A549 (cell line): ENCODE results near the gene SLC24A3. TPM values are rescaled to one million over a fixed set of nuclear protein-coding genes. Genes with fewer than 3 reads are reported as not detected.

Experiments
- ATAC-seq, 2 experiments: fragments of 200-7000 bp in 1 of 2; fragments of >200 bp in 1 of 2; cut with Nextera tagmentation in 1 of 2; cut with Tn5 transposase in 1 of 2; 3 replicates each; pipeline versions ENCODE4 v1.8.0 to v1.9.1; 2018 to 2020; ENCODE audit warnings: mild to moderate bottlenecking in 1 of 2, moderate library complexity in 1 of 2
- CTCF ChIA-PET: fragments of 300-600 bp; sonication (Branson Sonifier 250); formaldehyde crosslinking; extraction: SDS; loops from one replicate; lab custom pipeline; 2021; ENCODE audit warnings: antibody characterized with exemption, inconsistent platforms; lab: Yijun Ruan, JAX
- POLR2A ChIA-PET: fragments of 350-600 bp; formaldehyde crosslinking; extraction: SDS; loops from one replicate; lab custom pipeline; 2021; ENCODE audit warnings: antibody characterized with exemption, inconsistent platforms; lab: Yijun Ruan, JAX
- DNase-seq, 2 experiments: peaks; one replicate each; pipeline versions ENCODE4 v3.0.0 to v3.0.0-alpha.2; 2011 to 2016; ENCODE audit warnings: low read depth in 1 of 2, low spot score in 1 of 2
- FAIRE-seq: peaks from 2 replicates; lab custom pipeline; 2011; peaks lifted over from hg19 to GRCh38; lab: Jason Lieb, UNC
- H3K27ac ChIP-seq, 2 experiments: fragments of >200 bp; sonication (Bioruptor Twin); formaldehyde crosslinking; 3 replicates each; pipeline ENCODE4 v1.5.1; 2016 to 2017
- H3K4me1 ChIP-seq: fragments of >200 bp; sonication (Bioruptor Twin); formaldehyde crosslinking; 3 replicates; pipeline ENCODE4 v1.6.1; 2016
- H3K4me2 ChIP-seq: fragments of >200 bp; sonication (Bioruptor Twin); formaldehyde crosslinking; 3 replicates; pipeline ENCODE4 v1.6.1; 2016
- H3K4me3 ChIP-seq: fragments of >200 bp; sonication (Bioruptor Twin); formaldehyde crosslinking; 3 replicates; pipeline ENCODE4 v1.5.1; 2016
- H3K9me3 ChIP-seq: fragments of >200 bp; sonication (Bioruptor Twin); formaldehyde crosslinking; 3 replicates; pipeline ENCODE4 v1.6.1; 2016
- CBX2 ChIP-seq: fragments of 200-600 bp; sonication (generic); IDR thresholded peaks from 2 replicates; pipeline ENCODE4 v1.6.1; 2016; ENCODE audit warnings: low read depth, mild to moderate bottlenecking, borderline replicate concordance
- EP300 ChIP-seq, 2 experiments: fragments of >200 bp; sonication (Bioruptor Twin); formaldehyde crosslinking; IDR thresholded peaks; 2 replicates in 1 of 2; 3 replicates in 1 of 2; pipeline ENCODE4 v1.6.1; 2016 to 2017
- ESRRA ChIP-seq: fragments of 150-350 bp; IDR thresholded peaks from 2 replicates; pipeline ENCODE4 v1.6.1; 2014; ENCODE audit warnings: mild to moderate bottlenecking, low read length, borderline replicate concordance
- FOSL2 ChIP-seq, 2 experiments: fragments of 450-650 bp in 1 of 2; fragments of >200 bp in 1 of 2; sonication (Bioruptor Twin) in 1 of 2; formaldehyde crosslinking; IDR thresholded peaks; 2 replicates each; pipeline versions ENCODE4 v1.5.0 to v1.6.1; 2016 to 2020; ENCODE audit warnings: mild to moderate bottlenecking in 1 of 2, moderate library complexity in 1 of 2
- FOXS1 ChIP-seq: fragments of 250-450 bp; sonication (Bioruptor Pico); IDR thresholded peaks from 2 replicates; pipeline ENCODE4 v1.5.0; 2020; ENCODE audit warnings: mild to moderate bottlenecking, moderate library complexity
- HOXA7 ChIP-seq: fragments of 250-450 bp; sonication (Bioruptor Pico); IDR thresholded peaks from 2 replicates; pipeline ENCODE4 v1.5.0; 2020; ENCODE audit warnings: mild to moderate bottlenecking, moderate library complexity
- HOXB13 ChIP-seq: fragments of 250-450 bp; sonication (Bioruptor Pico); IDR thresholded peaks from 2 replicates; pipeline ENCODE4 v1.5.0; 2020; ENCODE audit warnings: low read depth, mild to moderate bottlenecking, moderate library complexity
- JUN ChIP-seq, 2 experiments: fragments of >200 bp; sonication (Bioruptor Twin); formaldehyde crosslinking; IDR thresholded peaks; 2 replicates in 1 of 2; 3 replicates in 1 of 2; pipeline ENCODE4 v1.6.1; 2016 to 2017
- JUNB ChIP-seq: fragments of >200 bp; sonication (Bioruptor Twin); formaldehyde crosslinking; IDR thresholded peaks from 2 replicates; pipeline ENCODE4 v1.6.1; 2016
- MAZ ChIP-seq: fragments of 150-350 bp; IDR thresholded peaks from 2 replicates; pipeline ENCODE4 v1.6.1; 2014; ENCODE audit warnings: antibody characterized with exemption, low read depth, low read length, borderline replicate concordance
- NPAS2 ChIP-seq: fragments of 250-450 bp; sonication (Bioruptor Pico); IDR thresholded peaks from 2 replicates; pipeline ENCODE4 v1.8.0; 2022; ENCODE audit warnings: mild to moderate bottlenecking, moderate library complexity, borderline replicate concordance
- NR3C1 ChIP-seq: fragments of >200 bp; sonication (Bioruptor Twin); formaldehyde crosslinking; IDR thresholded peaks from 3 replicates; pipeline ENCODE4 v1.6.1; 2017
- POLR2A ChIP-seq: IDR thresholded peaks from 2 replicates; pipeline ENCODE4 v1.6.1; 2012; ENCODE audit warnings: mild to moderate bottlenecking, low read length
- POLR2AphosphoS2 ChIP-seq: conservative IDR thresholded peaks from 2 replicates; pipeline ENCODE4 v1.6.1; 2012; ENCODE audit warnings: low read length, improper control_type of control experiment, inconsistent platforms
- RNF2 ChIP-seq: fragments of 200-600 bp; sonication (generic); IDR thresholded peaks from 2 replicates; pipeline ENCODE4 v1.6.1; 2016; ENCODE audit warnings: low read depth, mild to moderate bottlenecking, antibody characterized with exemption, moderate library complexity, borderline replicate concordance
- SMC3 ChIP-seq: fragments of >200 bp; sonication (Bioruptor Twin); formaldehyde crosslinking; IDR thresholded peaks from 3 replicates; pipeline ENCODE4 v1.6.1; 2018; ENCODE audit warnings: inconsistent platforms
- SREBF2 ChIP-seq: fragments of 450-650 bp; IDR thresholded peaks from 2 replicates; pipeline ENCODE4 v1.6.1; 2014; ENCODE audit warnings: mild to moderate bottlenecking, moderate library complexity
- ZC3H11A ChIP-seq: fragments of 450-650 bp; IDR thresholded peaks from 2 replicates; pipeline ENCODE4 v1.6.1; 2014; ENCODE audit warnings: antibody characterized with exemption, mild to moderate bottlenecking
- ZNF302 ChIP-seq: fragments of 250-450 bp; sonication (Bioruptor Pico); IDR thresholded peaks from 2 replicates; pipeline ENCODE4 v1.9.0; 2021; ENCODE audit warnings: inconsistent platforms, mild to moderate bottlenecking, moderate library complexity
- ZSCAN20 ChIP-seq: fragments of 250-450 bp; sonication (Bioruptor Pico); IDR thresholded peaks from 2 replicates; pipeline ENCODE4 v1.8.0; 2022; ENCODE audit warnings: mild to moderate bottlenecking, moderate library complexity
- WGBS: methylation state at CpG from one replicate; pipeline ENCODE4 v1.1.6; 2017; ENCODE audit errors: missing lambda C conversion rate; 5-methylcytosine and 5-hydroxymethylcytosine counted together
- polyA plus RNA-seq, 4 experiments: library from polyadenylated mRNA; depleted of rRNA in 3 of 4; stranded (reverse); fragments of >200 nt; fragmentation: RNase III in 1 of 4; extraction: RNeasy Plus Mini Kit Qiagen cat#74134 plus additional on column Dnase treatment in 1 of 4; gene quantifications; 2 replicates in 3 of 4; 3 replicates in 1 of 4; pipeline ENCODE4 v1.2.3, GENCODE V29; 2011 to 2017
- TF ChIP-seq, protein P1 (sequence below): fragments of >200 bp; sonication (Bioruptor Twin); formaldehyde crosslinking; IDR thresholded peaks from 3 replicates; pipeline ENCODE4 v1.6.1; 2016
- TF ChIP-seq, protein P2 (sequence below): IDR thresholded peaks from 2 replicates; pipeline ENCODE4 v1.6.1; 2012
- TF ChIP-seq, protein P3 (sequence below): fragments of 250-450 bp; sonication (Bioruptor Pico); IDR thresholded peaks from 2 replicates; pipeline ENCODE4 v1.5.0; 2021; ENCODE audit warnings: mild to moderate bottlenecking, moderate library complexity, borderline replicate concordance
- TF ChIP-seq, protein P4 (sequence below): fragments of 450-650 bp; IDR thresholded peaks from 2 replicates; pipeline ENCODE4 v1.6.1; 2014; ENCODE audit warnings: antibody characterized with exemption
- TF ChIP-seq, protein P5 (sequence below): fragments of 250-450 bp; sonication (Bioruptor Pico); IDR thresholded peaks from 2 replicates; pipeline ENCODE4 v1.5.0; 2020; ENCODE audit warnings: low read depth, mild to moderate bottlenecking, moderate library complexity
- TF ChIP-seq, protein P6 (sequence below): fragments of >200 bp; sonication (Bioruptor Twin); formaldehyde crosslinking; IDR thresholded peaks from 3 replicates; pipeline ENCODE4 v1.5.1; 2016

The SLC24A3 gene
- polyA plus RNA-seq, 2 of the 4 experiments (the other 2 are of a cell fraction): 0.08 TPM; not detected in 1

DNA sequence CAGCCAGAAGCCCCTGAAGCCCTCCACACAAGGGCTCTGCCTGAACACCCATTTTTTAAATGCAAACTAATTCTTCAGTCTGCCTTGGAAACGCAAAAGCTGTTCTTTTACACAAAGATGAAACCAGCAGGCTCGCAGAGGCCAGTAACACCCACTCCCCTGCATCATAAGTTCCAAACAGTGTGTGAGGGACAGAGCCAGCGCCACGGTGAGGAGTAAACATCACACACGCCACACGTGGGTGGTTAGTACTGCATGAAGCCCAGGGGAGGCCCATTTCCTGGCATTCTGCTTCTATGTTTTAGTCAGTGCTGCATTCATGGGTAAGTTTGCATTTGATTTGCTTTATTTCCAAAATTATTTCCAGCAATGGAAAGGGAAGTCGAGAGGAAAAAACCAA is 327.9 kb downstream of the SLC24A3 start:
- Histone ChIP-seq H3K4me2 (no peak overlapping the region), H3K4me3 (no peak overlapping the region), H3K27ac (no peak overlapping the region), H3K4me1 (no peaks in the 10 kb centered on the region), H3K9me3 (0 out of 3 replicates have a peak, but pooled peaks cover under 1% of the 10 kb centered on the region)
- TF ChIP-seq ZSCAN20 (CRISPR knock-in tag): no peak
- TF ChIP-seq HOXB13 (CRISPR knock-in tag): no peak
- no peak for TF ChIP-seq ESRRA
- TF ChIP-seq NR3C1: no peak
- no peak for TF ChIP-seq ZC3H11A
- TF ChIP-seq, protein P1, sequence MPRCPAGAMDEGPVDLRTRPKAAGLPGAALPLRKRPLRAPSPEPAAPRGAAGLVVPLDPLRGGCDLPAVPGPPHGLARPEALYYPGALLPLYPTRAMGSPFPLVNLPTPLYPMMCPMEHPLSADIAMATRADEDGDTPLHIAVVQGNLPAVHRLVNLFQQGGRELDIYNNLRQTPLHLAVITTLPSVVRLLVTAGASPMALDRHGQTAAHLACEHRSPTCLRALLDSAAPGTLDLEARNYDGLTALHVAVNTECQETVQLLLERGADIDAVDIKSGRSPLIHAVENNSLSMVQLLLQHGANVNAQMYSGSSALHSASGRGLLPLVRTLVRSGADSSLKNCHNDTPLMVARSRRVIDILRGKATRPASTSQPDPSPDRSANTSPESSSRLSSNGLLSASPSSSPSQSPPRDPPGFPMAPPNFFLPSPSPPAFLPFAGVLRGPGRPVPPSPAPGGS: no peak
- TF ChIP-seq SMC3: no peak
- no peak for TF ChIP-seq JUNB
- TF ChIP-seq, protein P2, sequence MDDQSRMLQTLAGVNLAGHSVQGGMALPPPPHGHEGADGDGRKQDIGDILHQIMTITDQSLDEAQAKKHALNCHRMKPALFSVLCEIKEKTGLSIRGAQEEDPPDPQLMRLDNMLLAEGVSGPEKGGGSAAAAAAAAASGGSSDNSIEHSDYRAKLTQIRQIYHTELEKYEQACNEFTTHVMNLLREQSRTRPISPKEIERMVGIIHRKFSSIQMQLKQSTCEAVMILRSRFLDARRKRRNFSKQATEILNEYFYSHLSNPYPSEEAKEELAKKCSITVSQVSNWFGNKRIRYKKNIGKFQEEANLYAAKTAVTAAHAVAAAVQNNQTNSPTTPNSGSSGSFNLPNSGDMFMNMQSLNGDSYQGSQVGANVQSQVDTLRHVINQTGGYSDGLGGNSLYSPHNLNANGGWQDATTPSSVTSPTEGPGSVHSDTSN: no peak
- TF ChIP-seq MAZ: no peak
- TF ChIP-seq HOXA7 (CRISPR knock-in tag): no peak
- TF ChIP-seq JUN (IDR thresholded peaks at IDR 0.05): no peak
- ATAC-seq (no peak), FAIRE-seq (no peak), DNase-seq (no peak)
- 1% methylated on average over 7 of the region's 7 CpGs for WGBS
- ChIA-PET POLR2A (no interaction called here), CTCF (no interaction called here)

DNA sequence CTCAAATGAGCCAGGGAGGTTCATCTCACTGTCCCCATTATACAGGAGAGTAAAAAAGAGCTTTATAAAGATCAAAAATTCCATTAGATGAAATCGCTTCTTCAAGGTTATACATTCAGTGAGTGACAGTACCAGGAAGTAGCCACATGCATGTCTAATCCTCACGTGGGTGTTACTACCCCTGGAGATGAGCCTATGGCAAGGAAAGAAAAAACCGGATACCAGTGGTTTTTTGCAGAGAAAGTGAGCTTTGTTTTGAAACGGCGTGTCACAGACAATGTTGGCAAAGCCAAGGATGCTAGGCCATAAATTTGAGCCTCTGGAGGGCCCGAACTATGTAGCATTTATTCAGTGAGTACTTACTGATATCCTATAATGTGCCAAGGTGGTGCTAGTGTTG is 330.7 kb downstream of the SLC24A3 start:
- TF ChIP-seq EP300 (IDR thresholded peaks at IDR 0.05) (no peak), ESRRA (no peak), FOSL2 (IDR thresholded peaks at IDR 0.05) (no peak), FOSL2 (CRISPR knock-in tag; IDR thresholded peaks at IDR 0.05) (no peak)
- H3K27ac ChIP-seq: no peak overlapping the region
- CTCF ChIA-PET: interaction anchor here (1.2 kb wide), 1 partner anchor 9 kb away, joined by 3 read pairs; no protein-coding TSS in a partner anchor
- H3K4me3 ChIP-seq: no peak overlapping the region
- H3K9me3 ChIP-seq: no peaks in the 10 kb centered on the region
- ATAC-seq (no peak), DNase-seq (no peak), FAIRE-seq (no peak)
- 19% methylated on average over 6 of the region's 6 CpGs for WGBS
- H3K4me1 ChIP-seq: no peaks in the 10 kb centered on the region
- no peak overlapping the region for H3K4me2 ChIP-seq
- POLR2A ChIA-PET: no interaction called here

DNA sequence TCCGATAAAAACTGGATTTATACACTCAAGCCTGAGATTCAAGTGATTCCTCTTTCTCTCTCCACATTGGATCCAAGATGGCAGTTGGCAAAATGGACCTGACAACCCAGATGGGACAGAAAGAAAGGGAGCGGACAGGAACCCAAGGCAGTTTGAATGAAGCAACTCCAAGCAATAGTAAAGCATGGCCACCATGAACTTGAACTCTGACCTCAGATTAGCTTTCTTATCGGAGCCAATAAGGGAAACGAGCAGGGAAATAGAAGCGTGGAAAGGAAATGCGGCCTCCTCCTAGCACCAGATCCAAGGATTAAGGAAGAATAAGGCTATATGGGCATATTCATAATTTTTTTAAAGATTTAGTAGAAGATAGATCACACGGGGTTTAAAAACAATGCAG is 332.2 kb downstream of the SLC24A3 start:
- H3K27ac ChIP-seq: no peak overlapping the region
- no peaks in the 10 kb centered on the region for H3K9me3 ChIP-seq
- no peak for DNase-seq
- WGBS: 49% methylated on average over 7 of the region's 7 CpGs
- CTCF ChIA-PET: no interaction called here
- no peak for ATAC-seq
- H3K4me3 ChIP-seq: no peak overlapping the region
- POLR2A ChIA-PET: no interaction called here
- FAIRE-seq: no peak
- no peaks in the 10 kb centered on the region for H3K4me1 ChIP-seq
- H3K4me2 ChIP-seq: no peak overlapping the region
- TF ChIP-seq POLR2AphosphoS2 (no peak), ESRRA (no peak), POLR2A (no peak), RNF2 (no peak), SREBF2 (no peak), HOXA7 (CRISPR knock-in tag) (no peak), FOXS1 (no peak), NR3C1 (no peak), CBX2 (no peak), ZNF302 (no peak), NPAS2 (CRISPR knock-in tag) (no peak)
- TF ChIP-seq, protein P3, sequence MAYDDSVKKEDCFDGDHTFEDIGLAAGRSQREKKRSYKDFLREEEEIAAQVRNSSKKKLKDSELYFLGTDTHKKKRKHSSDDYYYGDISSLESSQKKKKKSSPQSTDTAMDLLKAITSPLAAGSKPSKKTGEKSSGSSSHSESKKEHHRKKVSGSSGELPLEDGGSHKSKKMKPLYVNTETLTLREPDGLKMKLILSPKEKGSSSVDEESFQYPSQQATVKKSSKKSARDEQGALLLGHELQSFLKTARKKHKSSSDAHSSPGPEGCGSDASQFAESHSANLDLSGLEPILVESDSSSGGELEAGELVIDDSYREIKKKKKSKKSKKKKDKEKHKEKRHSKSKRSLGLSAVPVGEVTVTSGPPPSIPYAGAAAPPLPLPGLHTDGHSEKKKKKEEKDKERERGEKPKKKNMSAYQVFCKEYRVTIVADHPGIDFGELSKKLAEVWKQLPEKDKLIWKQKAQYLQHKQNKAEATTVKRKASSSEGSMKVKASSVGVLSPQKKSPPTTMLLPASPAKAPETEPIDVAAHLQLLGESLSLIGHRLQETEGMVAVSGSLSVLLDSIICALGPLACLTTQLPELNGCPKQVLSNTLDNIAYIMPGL (CRISPR knock-in tag): no peak
- TF ChIP-seq, protein P4, sequence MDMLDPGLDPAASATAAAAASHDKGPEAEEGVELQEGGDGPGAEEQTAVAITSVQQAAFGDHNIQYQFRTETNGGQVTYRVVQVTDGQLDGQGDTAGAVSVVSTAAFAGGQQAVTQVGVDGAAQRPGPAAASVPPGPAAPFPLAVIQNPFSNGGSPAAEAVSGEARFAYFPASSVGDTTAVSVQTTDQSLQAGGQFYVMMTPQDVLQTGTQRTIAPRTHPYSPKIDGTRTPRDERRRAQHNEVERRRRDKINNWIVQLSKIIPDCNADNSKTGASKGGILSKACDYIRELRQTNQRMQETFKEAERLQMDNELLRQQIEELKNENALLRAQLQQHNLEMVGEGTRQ: no peak
- TF ChIP-seq, protein P5, sequence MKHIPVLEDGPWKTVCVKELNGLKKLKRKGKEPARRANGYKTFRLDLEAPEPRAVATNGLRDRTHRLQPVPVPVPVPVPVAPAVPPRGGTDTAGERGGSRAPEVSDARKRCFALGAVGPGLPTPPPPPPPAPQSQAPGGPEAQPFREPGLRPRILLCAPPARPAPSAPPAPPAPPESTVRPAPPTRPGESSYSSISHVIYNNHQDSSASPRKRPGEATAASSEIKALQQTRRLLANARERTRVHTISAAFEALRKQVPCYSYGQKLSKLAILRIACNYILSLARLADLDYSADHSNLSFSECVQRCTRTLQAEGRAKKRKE (CRISPR knock-in tag): no peak
- TF ChIP-seq, protein P6, sequence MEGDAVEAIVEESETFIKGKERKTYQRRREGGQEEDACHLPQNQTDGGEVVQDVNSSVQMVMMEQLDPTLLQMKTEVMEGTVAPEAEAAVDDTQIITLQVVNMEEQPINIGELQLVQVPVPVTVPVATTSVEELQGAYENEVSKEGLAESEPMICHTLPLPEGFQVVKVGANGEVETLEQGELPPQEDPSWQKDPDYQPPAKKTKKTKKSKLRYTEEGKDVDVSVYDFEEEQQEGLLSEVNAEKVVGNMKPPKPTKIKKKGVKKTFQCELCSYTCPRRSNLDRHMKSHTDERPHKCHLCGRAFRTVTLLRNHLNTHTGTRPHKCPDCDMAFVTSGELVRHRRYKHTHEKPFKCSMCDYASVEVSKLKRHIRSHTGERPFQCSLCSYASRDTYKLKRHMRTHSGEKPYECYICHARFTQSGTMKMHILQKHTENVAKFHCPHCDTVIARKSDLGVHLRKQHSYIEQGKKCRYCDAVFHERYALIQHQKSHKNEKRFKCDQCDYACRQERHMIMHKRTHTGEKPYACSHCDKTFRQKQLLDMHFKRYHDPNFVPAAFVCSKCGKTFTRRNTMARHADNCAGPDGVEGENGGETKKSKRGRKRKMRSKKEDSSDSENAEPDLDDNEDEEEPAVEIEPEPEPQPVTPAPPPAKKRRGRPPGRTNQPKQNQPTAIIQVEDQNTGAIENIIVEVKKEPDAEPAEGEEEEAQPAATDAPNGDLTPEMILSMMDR: no peak
